Sigmoid colon (tissue), 7 donors: ENCODE data around the gene EIPR1. TPM values are rescaled to one million over a fixed set of nuclear protein-coding genes. Genes with fewer than 3 reads are reported as not detected.

Experiments
- DNase-seq: peaks from one replicate; pipeline ENCODE4 v3.0.0-alpha.2; 2019
- H3K27ac ChIP-seq, 4 donors: fragments of 200-600 bp; sonication (generic); one replicate each; pipeline ENCODE4 v1.5.1; 2016 to 2019; ENCODE audit warnings: mild to moderate bottlenecking in 1 of 4
- H3K27me3 ChIP-seq, 3 donors: fragments of 200-600 bp; sonication (generic); one replicate each; pipeline ENCODE4 v1.5.1; 2019; ENCODE audit warnings: mild to moderate bottlenecking in 1 of 3
- H3K36me3 ChIP-seq, 4 donors: fragments of 200-600 bp; sonication (generic); one replicate each; pipeline ENCODE4 v1.5.1; 2016 to 2019
- H3K4me1 ChIP-seq, 4 donors: fragments of 200-600 bp; sonication (generic); one replicate each; pipeline ENCODE4 v1.5.1; 2017 to 2019
- H3K4me3 ChIP-seq, 4 donors: fragments of 200-600 bp; sonication (generic); one replicate each; pipeline ENCODE4 v1.5.1; 2017 to 2019; ENCODE audit warnings: mild to moderate bottlenecking in 2 of 4, moderate library complexity in 1 of 4
- H3K9me3 ChIP-seq, 4 donors: fragments of 200-600 bp in 3 of 4; sonication (generic) in 3 of 4; one replicate each; pipeline versions ENCODE4 v1.5.1 to v1.6.1; 2013 to 2019
- CTCF ChIP-seq, 4 experiments: fragments of 450-650 bp in 3 of 4; fragments of 200-600 bp in 1 of 4; IDR thresholded peaks; one replicate each; pipeline ENCODE4 v1.5.1; 2016 to 2019; ENCODE audit warnings: antibody characterized with exemption in 4 of 4, mild to moderate bottlenecking in 3 of 4, moderate library complexity in 2 of 4
- EP300 ChIP-seq, 4 donors: sonication (generic); formaldehyde crosslinking; IDR thresholded peaks; one replicate each; pipeline ENCODE4 v1.6.1; 2017; ENCODE audit warnings: antibody characterized with exemption in 4 of 4
- POLR2A ChIP-seq, 2 donors: fragments of 450-650 bp; IDR thresholded peaks; one replicate each; pipeline ENCODE4 v1.6.1; 2016; ENCODE audit warnings: antibody characterized with exemption in 2 of 2, mild to moderate bottlenecking in 2 of 2, moderate library complexity in 2 of 2
- POLR2AphosphoS5 ChIP-seq, 4 donors: sonication (generic); formaldehyde crosslinking; IDR thresholded peaks; one replicate each; pipeline ENCODE4 v1.6.1; 2017; ENCODE audit warnings: antibody characterized with exemption in 4 of 4
- WGBS, 2 donors: extraction: QIAGEN DNeasy Blood & Tissue Kit; methylation state at CpG; one replicate each; pipeline ENCODE4 v1.1.7; 2013; 5-methylcytosine and 5-hydroxymethylcytosine counted together
- intact Hi-C: fragments of 100-400 bp; cut with DNase I; formaldehyde crosslinking; loops from one replicate; pipeline ENCODE4 v1.15.1; 2023
- polyA plus RNA-seq, 3 donors: library from polyadenylated mRNA; stranded (reverse); fragments of 200-250 nt; gene quantifications; one replicate each; pipeline ENCODE4 v1.2.3, GENCODE V29; 2013
- total RNA-seq, 4 donors: library from RNA; depleted of rRNA; stranded (reverse); fragments of >200 nt; gene quantifications; one replicate each; pipeline ENCODE4 v1.1.0, GENCODE V29; 2016
- donor health status: healthy with polysubstance abuse.
- donor health status: Bipolar disorder and iron deficiency.
- donor health status: healthy.

Gene EIPR1
- total and polyA plus RNA-seq, 7 donors = 12.2 to 27.0 (median 20.0) TPM

GRCh38 chr2:3294493-3294892 lies 83.1 kb downstream of the EIPR1 start:
- WGBS, 2 donors = 15 to 62% methylated on average over 4 of the region's 4 CpGs
- intact Hi-C loops = no loop called here
- DNase-seq = no peak
- Histone ChIP-seq H3K27ac (no peak overlapping the region), H3K4me1 (no peaks in the 10 kb centered on the region), H3K9me3 (no peaks in the 10 kb centered on the region), H3K36me3 (no peaks in the 10 kb centered on the region), H3K4me3 (no peak overlapping the region), H3K27me3 (no peaks in the 10 kb centered on the region)
- TF ChIP-seq EP300 (IDR thresholded peaks at IDR 0.05) (no peak), POLR2AphosphoS5 (IDR thresholded peaks at IDR 0.05) (no peak), POLR2A (IDR thresholded peaks at IDR 0.05) (no peak), CTCF (IDR thresholded peaks at IDR 0.05) (no peak)

GRCh38 chr2:3294069-3294468 lies 83.5 kb downstream of the EIPR1 start:
- intact Hi-C loops = no loop called here
- H3K36me3 ChIP-seq = no peaks in the 10 kb centered on the region
- H3K27ac ChIP-seq = no peak overlapping the region
- no peaks in the 10 kb centered on the region for H3K9me3 ChIP-seq
- 19 to 58% methylated on average over 3 of the region's 3 CpGs for WGBS, 2 donors
- TF ChIP-seq POLR2AphosphoS5 (IDR thresholded peaks at IDR 0.05) = no peak
- no peak for TF ChIP-seq EP300 (IDR thresholded peaks at IDR 0.05)
- no peak for TF ChIP-seq POLR2A (IDR thresholded peaks at IDR 0.05)
- no peak for TF ChIP-seq CTCF (IDR thresholded peaks at IDR 0.05)
- DNase-seq = no peak
- H3K4me3 ChIP-seq = no peak overlapping the region
- no peaks in the 10 kb centered on the region for H3K4me1 ChIP-seq
- H3K27me3 ChIP-seq = no peaks in the 10 kb centered on the region

GRCh38 chr2:3293221-3293620 lies 84.4 kb downstream of the EIPR1 start:
- no peaks in the 10 kb centered on the region for H3K4me1 ChIP-seq
- no peak overlapping the region for H3K4me3 ChIP-seq
- no peaks in the 10 kb centered on the region for H3K9me3 ChIP-seq
- no peak overlapping the region for H3K27ac ChIP-seq
- 90 to 92% methylated on average over 9 of the region's 9 CpGs for WGBS, 2 donors
- DNase-seq = peak; percentile 46
- intact Hi-C loops = no loop called here
- H3K36me3 ChIP-seq = no peaks in the 10 kb centered on the region
- TF ChIP-seq POLR2AphosphoS5 (IDR thresholded peaks at IDR 0.05) (no peak), CTCF (IDR thresholded peaks at IDR 0.05) (no peak), POLR2A (IDR thresholded peaks at IDR 0.05) (no peak), EP300 (IDR thresholded peaks at IDR 0.05) (no peak)
- H3K27me3 ChIP-seq = no peaks in the 10 kb centered on the region

GRCh38 chr2:3292416-3292815 lies 85.2 kb downstream of the EIPR1 start:
- intact Hi-C loops = no loop called here
- H3K4me1 ChIP-seq = no peaks in the 10 kb centered on the region
- no peak overlapping the region for H3K27ac ChIP-seq
- no peak overlapping the region for H3K4me3 ChIP-seq
- 97 to 98% methylated on average over 10 of the region's 10 CpGs for WGBS, 2 donors
- H3K27me3 ChIP-seq = no peaks in the 10 kb centered on the region
- no peaks in the 10 kb centered on the region for H3K9me3 ChIP-seq
- TF ChIP-seq EP300 (IDR thresholded peaks at IDR 0.05) = no peak
- TF ChIP-seq CTCF (IDR thresholded peaks at IDR 0.05) = no peak
- no peak for TF ChIP-seq POLR2AphosphoS5 (IDR thresholded peaks at IDR 0.05)
- TF ChIP-seq POLR2A (IDR thresholded peaks at IDR 0.05) = no peak
- H3K36me3 ChIP-seq = no peaks in the 10 kb centered on the region
- no peak for DNase-seq

GRCh38 chr2:3291750-3292149 lies 85.9 kb downstream of the EIPR1 start:
- DNase-seq = no peak
- WGBS, 2 donors = 96 to 97% methylated on average over 7 of the region's 7 CpGs
- Histone ChIP-seq H3K27ac (no peak overlapping the region), H3K4me1 (no peaks in the 10 kb centered on the region), H3K4me3 (no peak overlapping the region), H3K36me3 (no peaks in the 10 kb centered on the region), H3K27me3 (no peaks in the 10 kb centered on the region), H3K9me3 (no peaks in the 10 kb centered on the region)
- TF ChIP-seq EP300 (IDR thresholded peaks at IDR 0.05) (no peak), POLR2A (IDR thresholded peaks at IDR 0.05) (no peak), POLR2AphosphoS5 (IDR thresholded peaks at IDR 0.05) (no peak), CTCF (IDR thresholded peaks at IDR 0.05) (no peak)
- intact Hi-C loops = no loop called here
